Hindlimb muscle (tissue), 1 donor: ENCODE measurements around the gene STARD8. TPM values are rescaled to one million over a fixed set of nuclear protein-coding genes. Genes with fewer than 3 reads are reported as not detected.
A peak's percentile ranks its signal among the peaks of the same experiment; 100 is the strongest.

ENCODE experiments used
- DNase-seq: peaks from one replicate; pipeline ENCODE4 v3.0.0-alpha.2; 2013
- polyA plus RNA-seq: library from polyadenylated mRNA; unstranded; fragments of 120-200 nt; gene quantifications from one replicate; pipeline ENCODE4 v1.2.1, GENCODE V29; 2013; ENCODE audit not compliant: insufficient read length

Gene STARD8
- polyA plus RNA-seq, 1 donor = 25.3 TPM

DNA sequence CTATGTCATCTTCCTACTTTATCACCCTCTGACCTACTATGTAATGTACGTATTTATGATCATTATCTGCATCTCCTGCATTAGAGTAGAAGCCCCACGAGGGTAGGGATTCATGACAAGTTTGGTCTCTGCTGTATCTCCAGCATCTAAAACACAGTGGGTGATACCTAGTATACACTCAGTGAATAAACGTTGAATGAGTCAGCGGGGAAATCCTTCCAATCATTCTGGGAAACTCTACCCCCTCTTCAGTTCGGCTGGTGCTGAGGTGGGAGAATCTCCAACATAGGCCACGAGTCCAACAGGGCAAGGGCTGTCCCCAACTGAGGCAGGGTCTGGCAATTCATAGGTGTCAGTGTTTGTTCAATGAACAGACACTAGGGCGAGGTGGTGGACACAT lies 106.9 kb downstream of the STARD8 start:
- no peak for DNase-seq

DNA sequence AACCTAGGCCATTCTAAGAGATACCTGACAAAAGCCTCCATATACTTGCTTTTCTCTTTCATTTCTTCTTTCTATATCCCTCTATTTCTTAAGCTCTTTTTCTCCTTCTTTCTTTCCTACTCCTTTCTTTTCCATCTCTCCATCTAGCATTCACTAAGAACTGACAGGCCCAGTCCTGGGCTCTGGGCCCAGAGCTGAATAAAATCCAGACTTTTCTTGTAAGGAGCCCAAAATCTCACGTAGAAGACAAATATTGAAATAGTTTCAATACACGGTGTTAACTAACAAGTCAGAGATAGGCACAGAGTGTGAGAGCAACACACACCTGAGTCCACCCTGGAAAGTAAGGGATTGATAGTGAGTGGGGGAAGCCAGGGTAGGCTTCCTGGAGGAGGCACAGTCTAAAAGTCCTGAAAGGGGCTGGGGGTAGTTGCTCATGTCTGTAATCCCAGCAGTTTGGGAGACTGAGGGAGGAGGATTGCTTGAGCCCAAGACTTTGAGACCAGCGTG lies 108.2 kb downstream of the STARD8 start:
- peak; percentile 18 for DNase-seq

DNA sequence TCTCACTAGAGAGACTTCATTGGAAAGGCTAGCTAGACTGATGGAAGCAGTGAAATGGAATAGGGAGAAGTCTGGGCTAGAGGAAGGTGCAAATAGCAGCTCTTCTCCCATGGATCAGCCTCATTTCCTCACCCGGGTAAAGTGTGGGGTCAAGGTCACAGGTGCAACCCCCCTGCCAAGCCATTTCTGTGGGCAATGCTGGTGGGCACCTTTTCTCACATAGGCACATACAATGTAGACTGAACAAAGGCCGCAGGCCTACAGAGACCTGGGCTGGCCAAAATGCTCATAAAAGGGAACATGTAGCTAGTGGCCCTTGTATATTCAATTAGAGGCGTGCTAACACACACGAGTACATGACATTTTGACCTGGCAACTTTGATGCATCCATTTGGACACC lies 109.9 kb downstream of the STARD8 start:
- DNase-seq = no peak

DNA sequence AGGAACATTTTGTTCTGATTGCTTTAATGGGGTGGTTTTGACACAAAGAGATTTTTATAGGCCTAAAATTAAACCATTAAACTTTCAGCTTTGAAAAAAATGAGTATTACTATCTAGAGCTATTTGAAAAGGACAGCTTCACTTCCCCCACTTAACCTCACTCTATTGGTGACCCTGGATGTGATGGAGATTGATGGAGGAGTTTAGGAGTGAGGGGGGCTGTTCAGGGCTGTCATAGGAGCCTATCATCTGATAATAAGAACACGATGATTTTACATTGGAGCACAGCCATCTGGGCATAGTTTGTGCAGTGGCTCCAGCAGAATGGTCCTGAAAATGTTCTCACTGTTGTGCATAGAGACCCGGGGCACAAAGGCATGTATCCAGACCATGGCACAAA lies 110.3 kb downstream of the STARD8 start:
- DNase-seq = no peak

DNA sequence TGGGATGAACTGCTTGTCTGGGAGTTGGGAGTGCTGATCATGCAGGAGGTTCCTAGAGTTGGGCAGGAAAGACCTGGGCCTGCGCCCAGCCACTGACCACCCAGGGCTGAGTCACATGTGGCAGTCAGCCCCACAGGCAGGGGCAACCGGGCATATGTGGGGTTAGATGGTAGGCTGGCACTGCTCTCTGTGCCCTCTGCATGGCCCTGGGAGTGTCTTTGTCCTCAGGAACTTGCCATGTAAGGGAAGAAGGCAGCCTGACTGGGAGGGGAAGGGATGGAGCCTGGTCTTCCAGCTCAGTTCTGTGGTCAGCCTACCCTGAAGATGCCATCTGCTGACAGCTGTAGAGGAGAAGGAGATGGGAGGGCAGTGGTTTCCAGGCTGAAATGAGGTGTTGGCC lies 111.2 kb downstream of the STARD8 start:
- DNase-seq = no peak

DNA sequence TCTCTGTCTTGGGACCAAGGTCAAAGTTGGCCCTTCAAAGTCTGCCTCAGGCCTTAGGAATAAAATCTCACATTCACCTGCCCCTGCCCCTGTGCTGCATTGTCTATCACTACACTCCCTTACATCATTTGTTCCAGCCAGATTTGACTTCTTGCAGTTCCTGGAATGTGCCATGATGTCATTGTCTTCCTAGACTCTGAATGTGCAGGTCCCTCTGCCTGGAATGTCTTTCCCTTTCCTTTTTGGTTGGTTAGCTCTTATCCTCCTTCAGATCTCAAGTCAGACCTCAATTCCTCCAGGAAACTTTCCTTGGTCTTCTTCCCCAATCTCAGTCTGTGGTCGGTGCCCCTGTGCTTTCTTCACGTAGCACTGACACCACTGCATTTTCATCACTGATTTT lies 113.6 kb downstream of the STARD8 start:
- DNase-seq = no peak

DNA sequence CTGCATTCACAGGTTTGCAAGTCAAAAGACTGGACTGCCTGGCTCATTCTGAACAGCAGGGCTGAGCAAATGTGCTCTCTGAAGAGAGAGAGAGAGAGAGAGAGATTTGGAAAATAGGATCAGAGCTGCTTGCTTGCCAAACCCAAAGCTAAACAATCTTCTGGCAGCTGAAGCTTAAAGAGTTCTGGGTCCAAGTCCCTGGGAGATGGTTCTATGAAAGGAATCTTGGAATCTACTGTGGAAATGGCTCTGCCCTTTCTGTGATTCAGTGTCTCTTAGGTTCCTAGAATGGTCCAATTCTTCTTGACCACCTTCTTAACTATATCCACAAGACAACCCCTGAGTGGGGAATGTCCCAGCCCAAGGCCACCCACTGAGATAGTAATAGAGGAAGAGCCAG lies 115.3 kb downstream of the STARD8 start:
- DNase-seq = peak; percentile 32

DNA sequence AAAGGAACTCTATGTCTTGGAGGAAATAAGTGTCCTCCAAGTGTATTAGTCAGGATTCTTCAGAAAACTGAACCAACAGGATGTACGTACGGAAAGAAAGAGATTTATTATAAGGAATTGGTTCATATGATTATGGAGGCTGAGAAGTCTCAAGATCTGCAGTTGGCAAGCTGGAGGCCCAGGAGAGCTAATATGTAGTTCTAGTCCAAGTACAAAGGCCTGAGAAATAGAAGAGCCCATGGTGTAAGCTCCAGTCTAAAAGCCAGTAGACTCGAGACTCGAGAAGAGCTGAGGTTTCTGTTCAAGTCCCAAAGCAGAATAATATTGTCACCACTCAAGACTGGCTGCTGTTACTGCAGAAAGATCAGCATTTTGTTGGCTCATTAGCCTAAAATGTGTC lies 116.0 kb downstream of the STARD8 start:
- no peak for DNase-seq

Other genes starting within 250 kb of the STARD8 start
- 16.6 TPM for gene OPHN1, start 214.2 kb upstream of the STARD8 start, polyA plus RNA-seq
- 25.9 TPM for gene YIPF6, start 148.6 kb upstream of the STARD8 start, polyA plus RNA-seq
- gene EFNB1, start 181.4 kb downstream of the STARD8 start, polyA plus RNA-seq = 51.1 TPM